DMS79 (cell line): ENCODE data around the gene KIAA1614.

Experiments
- DNase-seq: peaks from one replicate; lab custom pipeline; 2025; lab: John Stamatoyannopoulos, UW

Gene KIAA1614

GRCh38 chr1:180912801-180913565 is at the start of gene KIAA1614:
Gene KIAA1614, plus strand, starts transcription at chr1:180912897. Its CDS starts 347 bp downstream, at chr1:180913244.
- no peak for DNase-seq

- DNase-seq = peak; percentile 12
Observed at GRCh38 chr1:180863158-180863775, 49.4 kb upstream of the KIAA1614 start.

- DNase-seq = peak; percentile 43
Observed at GRCh38 chr1:180881806-180882509, 30.7 kb upstream of the KIAA1614 start.

GRCh38 chr1:180884588-180885300 is 28.0 kb upstream of the KIAA1614 start:
- DNase-seq = no peak

- no peak for DNase-seq
Observed at GRCh38 chr1:180886338-180886737, 26.4 kb upstream of the KIAA1614 start.

GRCh38 chr1:180887841-180888240 is 24.9 kb upstream of the KIAA1614 start:
- no peak for DNase-seq

- no peak for DNase-seq
Observed at GRCh38 chr1:180888870-180889269, 23.8 kb upstream of the KIAA1614 start.

- DNase-seq = no peak
Observed at GRCh38 chr1:180889325-180889724, 23.4 kb upstream of the KIAA1614 start.

GRCh38 chr1:180892272-180892671 is 20.4 kb upstream of the KIAA1614 start:
- no peak for DNase-seq

- no peak for DNase-seq
Observed at GRCh38 chr1:180892675-180893074, 20.0 kb upstream of the KIAA1614 start.

GRCh38 chr1:180893614-180894013 is 19.1 kb upstream of the KIAA1614 start:
- DNase-seq = no peak

- no peak for DNase-seq
Observed at GRCh38 chr1:180896161-180896560, 16.5 kb upstream of the KIAA1614 start.

- no peak for DNase-seq
Observed at GRCh38 chr1:180898441-180899219, 14.1 kb upstream of the KIAA1614 start.

GRCh38 chr1:180899262-180899661 is 13.4 kb upstream of the KIAA1614 start:
- no peak for DNase-seq

- no peak for DNase-seq
Observed at GRCh38 chr1:180901076-180901990, 11.4 kb upstream of the KIAA1614 start.

- no peak for DNase-seq
Observed at GRCh38 chr1:180902541-180902940, 10.2 kb upstream of the KIAA1614 start.

- DNase-seq = no peak
Observed at GRCh38 chr1:180905927-180906326, 6.8 kb upstream of the KIAA1614 start.

- DNase-seq = no peak
Observed at GRCh38 chr1:180906511-180906910, 6.2 kb upstream of the KIAA1614 start.

- DNase-seq = no peak
Observed at GRCh38 chr1:180907313-180908055, 5.2 kb upstream of the KIAA1614 start.
